ENCODE data around the gene DHRS7B.
A peak's percentile ranks its signal among the peaks of the same experiment; 100 is the strongest.

The DHRS7B gene

GRCh38 chr17:21170809-21171208 lies 44.0 kb downstream of the DHRS7B start:
- no peaks in the 10 kb centered on the region for H3K9me3 Mint-ChIP-seq
- H3K4me1 Mint-ChIP-seq = peaks cover 15% of the 10 kb centered on the region
- H3K27me3 Mint-ChIP-seq = no peaks in the 10 kb centered on the region
- ATAC-seq (ENCODE audit: low read depth) = no peak
- H3K27ac Mint-ChIP-seq = peak overlapping the region; percentile 51
- no peak for DNase-seq (ENCODE audit: low spot score in 2 of 2)
- peaks cover 12% of the 10 kb centered on the region for H3K36me3 Mint-ChIP-seq
- H3K4me3 Mint-ChIP-seq = no peak overlapping the region

DNA sequence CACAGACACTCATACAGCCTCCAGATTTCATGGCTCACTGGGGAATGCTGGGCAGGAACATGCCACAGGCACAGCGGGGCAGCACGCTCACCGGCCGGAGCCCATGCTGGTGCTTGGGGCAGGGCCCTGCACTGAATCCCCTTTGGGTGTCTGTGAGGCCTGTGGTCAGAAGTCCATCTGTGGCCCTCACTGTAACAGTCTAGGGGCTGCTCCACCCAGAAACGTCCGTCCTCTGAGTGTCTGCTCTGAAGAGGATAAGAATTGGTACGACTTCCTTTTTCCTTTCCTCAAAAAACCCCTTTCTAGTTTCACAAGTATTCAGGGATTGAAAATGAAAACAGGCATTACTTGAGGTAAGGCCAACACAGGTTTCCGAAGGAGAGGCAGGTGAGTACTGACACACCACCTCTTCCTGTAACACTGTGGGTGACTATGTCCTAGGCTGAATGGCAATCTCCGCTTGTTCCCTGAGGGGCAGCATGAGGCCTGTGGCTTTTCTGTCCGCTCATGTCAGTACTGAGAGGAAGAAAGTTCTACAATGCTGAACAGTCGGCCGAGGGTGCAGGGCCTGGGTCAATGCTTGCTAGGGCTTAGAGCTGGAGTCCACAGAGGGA lies 44.7 kb downstream of the DHRS7B start:
- H3K9me3 Mint-ChIP-seq = no peaks in the 10 kb centered on the region
- no peaks in the 10 kb centered on the region for H3K27me3 Mint-ChIP-seq
- peaks cover 12% of the 10 kb centered on the region for H3K36me3 Mint-ChIP-seq
- H3K27ac Mint-ChIP-seq = peak overlapping the region; percentile 51
- DNase-seq (ENCODE audit: low spot score in 2 of 2) (no peak), ATAC-seq (ENCODE audit: low read depth) (peak; percentile 80)
- H3K4me1 Mint-ChIP-seq = peaks cover 15% of the 10 kb centered on the region
- peak overlapping the region; percentile 22 for H3K4me3 Mint-ChIP-seq

DNA sequence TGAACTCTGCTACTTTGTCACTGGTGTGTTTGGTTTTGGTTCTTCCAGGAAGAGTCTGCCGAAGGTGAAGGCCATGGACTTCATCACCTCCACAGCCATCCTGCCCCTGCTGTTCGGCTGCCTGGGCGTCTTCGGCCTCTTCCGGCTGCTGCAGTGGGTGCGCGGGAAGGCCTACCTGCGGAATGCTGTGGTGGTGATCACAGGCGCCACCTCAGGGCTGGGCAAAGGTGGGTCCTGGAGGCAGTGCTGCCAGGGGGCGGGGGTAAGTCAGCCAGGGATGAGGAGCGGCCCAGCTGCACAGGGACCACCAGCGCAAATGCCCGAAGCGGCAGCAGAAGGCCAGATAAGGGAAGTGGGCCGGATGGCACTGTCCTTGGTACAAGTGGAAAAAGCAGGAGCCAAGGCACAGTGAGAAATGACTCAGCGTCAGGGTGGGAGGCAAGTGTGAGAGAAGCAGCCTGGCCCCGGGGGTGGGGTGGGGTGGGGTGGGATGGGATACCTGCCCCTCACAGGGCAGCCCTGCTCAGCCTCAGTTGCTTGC lies 45.3 kb downstream of the DHRS7B start:
- ATAC-seq (ENCODE audit: low read depth) = no peak
- no peaks in the 10 kb centered on the region for H3K9me3 Mint-ChIP-seq
- no peak overlapping the region for H3K4me3 Mint-ChIP-seq
- peak overlapping the region; percentile 51 for H3K27ac Mint-ChIP-seq
- no peaks in the 10 kb centered on the region for H3K27me3 Mint-ChIP-seq
- no peak for DNase-seq (ENCODE audit: low spot score in 2 of 2)
- H3K4me1 Mint-ChIP-seq = peaks cover 15% of the 10 kb centered on the region
- H3K36me3 Mint-ChIP-seq = peaks cover 12% of the 10 kb centered on the region

DNA sequence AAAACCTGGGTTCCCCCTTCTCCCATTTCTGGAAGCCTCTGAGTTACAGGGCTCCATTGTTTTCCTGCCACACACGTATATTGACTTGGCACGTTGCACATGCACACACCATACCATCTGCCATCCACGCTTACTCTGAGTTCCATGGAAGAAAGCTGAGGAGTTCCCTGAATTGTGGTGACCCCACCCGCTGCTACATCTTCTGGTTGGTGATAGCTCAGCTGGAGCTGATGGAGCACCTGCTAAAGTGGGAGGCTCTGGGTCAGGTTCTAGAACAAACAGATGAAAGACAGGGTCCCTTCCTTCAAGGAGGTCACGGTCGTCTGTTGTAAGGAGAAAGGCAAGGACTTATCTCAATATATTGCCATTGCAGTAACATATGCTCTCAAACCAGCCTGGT lies 46.1 kb downstream of the DHRS7B start:
- Mint-ChIP-seq H3K36me3 (peaks cover 12% of the 10 kb centered on the region), H3K4me3 (no peak overlapping the region), H3K4me1 (peaks cover 15% of the 10 kb centered on the region), H3K27me3 (no peaks in the 10 kb centered on the region), H3K27ac (no peak overlapping the region), H3K9me3 (no peaks in the 10 kb centered on the region)
- ATAC-seq (ENCODE audit: low read depth) (no peak), DNase-seq (ENCODE audit: low spot score in 2 of 2) (no peak)

- no peak overlapping the region for H3K27ac Mint-ChIP-seq
- H3K9me3 Mint-ChIP-seq = no peaks in the 10 kb centered on the region
- no peak for DNase-seq (ENCODE audit: low spot score in 2 of 2)
- H3K4me3 Mint-ChIP-seq = no peak overlapping the region
- H3K4me1 Mint-ChIP-seq = peaks cover 15% of the 10 kb centered on the region
- no peak for ATAC-seq (ENCODE audit: low read depth)
- H3K36me3 Mint-ChIP-seq = peaks cover 12% of the 10 kb centered on the region
- H3K27me3 Mint-ChIP-seq = no peaks in the 10 kb centered on the region
Measured at GRCh38 chr17:21173543-21173942, 46.8 kb downstream of the DHRS7B start.

DNA sequence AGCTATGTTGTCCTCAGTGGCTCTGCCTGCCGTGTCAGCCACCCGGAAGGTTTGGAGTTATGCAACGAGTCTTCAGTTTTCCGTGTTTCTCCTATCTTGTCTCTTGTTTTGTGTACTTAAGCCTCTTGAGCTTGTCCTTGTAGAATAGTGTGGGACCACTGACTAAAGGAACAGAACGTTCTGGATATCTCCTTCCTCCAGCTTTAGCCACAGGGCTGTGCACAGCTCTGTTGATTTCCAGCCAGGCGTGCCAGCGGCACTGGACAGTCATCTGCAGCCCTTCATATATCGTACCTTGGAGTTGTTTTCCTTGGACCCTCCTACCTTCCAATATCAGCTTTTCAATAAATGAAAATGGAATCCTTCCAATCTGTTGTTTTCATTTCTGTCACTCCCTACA lies 47.4 kb downstream of the DHRS7B start:
- H3K4me3 Mint-ChIP-seq = no peak overlapping the region
- H3K27ac Mint-ChIP-seq = no peak overlapping the region
- no peaks in the 10 kb centered on the region for H3K9me3 Mint-ChIP-seq
- H3K27me3 Mint-ChIP-seq = no peaks in the 10 kb centered on the region
- DNase-seq (ENCODE audit: low spot score in 2 of 2) (no peak), ATAC-seq (ENCODE audit: low read depth) (no peak)
- peaks cover 15% of the 10 kb centered on the region for H3K4me1 Mint-ChIP-seq
- H3K36me3 Mint-ChIP-seq = peaks cover 12% of the 10 kb centered on the region

GRCh38 chr17:21174713-21175112 lies 47.9 kb downstream of the DHRS7B start:
- H3K27ac Mint-ChIP-seq = no peak overlapping the region

DNA sequence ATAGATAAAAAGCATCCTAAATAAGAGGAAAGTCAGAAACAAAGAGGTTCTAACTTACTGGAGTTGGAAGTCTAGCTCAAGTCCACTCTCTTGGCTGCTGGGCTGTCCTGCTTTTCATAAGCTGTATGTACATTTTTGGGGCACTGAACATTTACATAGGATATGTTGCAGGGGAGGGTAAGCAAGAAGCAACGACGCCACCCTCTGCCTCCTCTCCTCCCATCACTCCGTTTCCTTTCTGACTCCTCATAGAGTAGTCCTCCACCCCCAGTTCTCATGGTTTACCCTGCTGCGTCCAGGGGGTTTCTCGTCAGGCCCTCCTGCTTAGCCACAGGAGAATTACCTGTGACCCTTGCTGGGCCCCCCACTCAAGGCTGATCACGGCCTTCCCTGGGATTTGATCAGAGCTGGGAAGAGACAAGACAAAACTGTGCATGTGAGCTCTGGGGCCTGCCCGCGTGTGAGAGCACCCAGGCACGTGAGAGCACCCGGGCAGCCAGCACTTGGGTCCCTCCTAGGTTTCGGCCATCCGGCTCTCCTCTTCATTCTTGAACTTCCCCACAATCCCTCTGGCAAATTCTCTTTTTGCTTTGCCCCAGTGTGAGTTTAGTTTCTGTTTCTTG lies 50.1 kb downstream of the DHRS7B start:
- Mint-ChIP-seq H3K4me3 (no peak overlapping the region), H3K27me3 (no peaks in the 10 kb centered on the region), H3K4me1 (no peaks in the 10 kb centered on the region), H3K36me3 (peaks cover 15% of the 10 kb centered on the region), H3K27ac (no peak overlapping the region), H3K9me3 (no peaks in the 10 kb centered on the region)
- ATAC-seq (ENCODE audit: low read depth) (no peak), DNase-seq (ENCODE audit: low spot score in 2 of 2) (no peak)

More at GRCh38 chr17:21174713-21175112, 47.9 kb downstream of the DHRS7B start:
- no peak for ATAC-seq (ENCODE audit: low read depth)
- Mint-ChIP-seq H3K4me1 (peaks cover 15% of the 10 kb centered on the region), H3K27me3 (no peaks in the 10 kb centered on the region), H3K9me3 (no peaks in the 10 kb centered on the region), H3K36me3 (peaks cover 12% of the 10 kb centered on the region), H3K4me3 (no peak overlapping the region)
- no peak for DNase-seq (ENCODE audit: low spot score in 2 of 2)

DNA sequence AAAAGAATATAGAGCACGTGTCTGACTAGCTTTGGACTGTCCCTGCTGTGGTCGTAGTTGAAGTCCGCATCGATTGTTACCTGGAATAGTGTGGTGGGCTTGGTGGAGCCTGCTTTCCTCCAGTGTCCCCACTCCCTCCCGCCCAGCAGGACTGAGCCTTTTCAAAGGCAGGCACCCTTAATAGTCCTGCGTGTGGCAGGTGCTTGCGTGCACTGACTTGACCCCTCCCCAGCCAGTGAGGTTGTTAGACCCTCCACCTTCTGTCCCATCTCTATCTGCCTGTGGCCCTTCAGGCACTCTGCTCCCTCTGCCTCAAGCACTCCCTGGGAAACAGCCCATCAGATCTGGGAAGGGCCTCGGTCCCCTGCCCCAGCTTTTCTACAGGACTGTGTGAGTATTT lies 50.6 kb downstream of the DHRS7B start:
- Mint-ChIP-seq H3K4me3 (no peak overlapping the region), H3K27ac (no peak overlapping the region), H3K4me1 (no peaks in the 10 kb centered on the region), H3K36me3 (peaks cover 12% of the 10 kb centered on the region), H3K9me3 (no peaks in the 10 kb centered on the region), H3K27me3 (no peaks in the 10 kb centered on the region)
- DNase-seq (ENCODE audit: low spot score in 2 of 2) (no peak), ATAC-seq (ENCODE audit: low read depth) (no peak)

DNA sequence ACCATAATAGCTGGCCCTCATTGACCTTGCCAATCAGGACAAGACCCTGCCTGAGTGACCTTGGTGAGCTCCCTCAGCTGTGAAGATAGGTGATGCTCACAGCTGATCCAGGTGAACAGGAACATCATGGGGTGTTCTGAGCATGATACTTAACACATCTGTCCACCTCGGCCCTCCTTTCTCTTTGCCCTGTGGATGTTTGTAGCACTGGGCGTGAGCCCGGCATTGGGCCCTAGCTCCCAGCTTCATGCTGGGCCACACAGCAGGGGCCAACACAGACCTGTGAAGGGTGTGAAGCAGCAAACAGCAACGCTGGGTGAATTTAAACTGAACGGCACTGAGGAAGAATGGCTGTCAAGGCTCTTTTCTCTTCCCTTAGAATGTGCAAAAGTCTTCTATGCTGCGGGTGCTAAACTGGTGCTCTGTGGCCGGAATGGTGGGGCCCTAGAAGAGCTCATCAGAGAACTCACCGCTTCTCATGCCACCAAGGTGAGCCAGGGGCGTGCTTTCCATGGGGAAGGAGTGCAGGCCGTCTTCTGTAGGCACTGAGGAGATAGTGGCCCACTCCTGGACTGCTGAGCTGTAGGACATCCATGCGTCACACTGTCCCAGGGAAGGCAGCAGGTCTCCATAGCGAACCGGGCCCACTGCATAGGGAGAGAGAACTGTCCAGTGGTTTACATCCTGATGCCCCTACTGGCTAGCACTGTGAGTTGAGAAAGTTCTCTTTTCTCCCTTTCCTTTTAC lies 51.3 kb downstream of the DHRS7B start:
- no peak for ATAC-seq (ENCODE audit: low read depth)
- Mint-ChIP-seq H3K36me3 (peaks cover 12% of the 10 kb centered on the region), H3K4me1 (no peaks in the 10 kb centered on the region), H3K27me3 (no peaks in the 10 kb centered on the region), H3K4me3 (no peak overlapping the region), H3K27ac (no peak overlapping the region), H3K9me3 (no peaks in the 10 kb centered on the region)
- no peak for DNase-seq (ENCODE audit: low spot score in 2 of 2)

GRCh38 chr17:21183468-21183867 lies 56.7 kb downstream of the DHRS7B start:
- no peak overlapping the region for H3K4me3 Mint-ChIP-seq
- no peak overlapping the region for H3K27ac Mint-ChIP-seq
- no peaks in the 10 kb centered on the region for H3K27me3 Mint-ChIP-seq
- no peak for DNase-seq (ENCODE audit: low spot score in 2 of 2)
- ATAC-seq (ENCODE audit: low read depth) = no peak
- H3K9me3 Mint-ChIP-seq = no peaks in the 10 kb centered on the region
- H3K4me1 Mint-ChIP-seq = no peaks in the 10 kb centered on the region
- H3K36me3 Mint-ChIP-seq = peaks cover 13% of the 10 kb centered on the region

DNA sequence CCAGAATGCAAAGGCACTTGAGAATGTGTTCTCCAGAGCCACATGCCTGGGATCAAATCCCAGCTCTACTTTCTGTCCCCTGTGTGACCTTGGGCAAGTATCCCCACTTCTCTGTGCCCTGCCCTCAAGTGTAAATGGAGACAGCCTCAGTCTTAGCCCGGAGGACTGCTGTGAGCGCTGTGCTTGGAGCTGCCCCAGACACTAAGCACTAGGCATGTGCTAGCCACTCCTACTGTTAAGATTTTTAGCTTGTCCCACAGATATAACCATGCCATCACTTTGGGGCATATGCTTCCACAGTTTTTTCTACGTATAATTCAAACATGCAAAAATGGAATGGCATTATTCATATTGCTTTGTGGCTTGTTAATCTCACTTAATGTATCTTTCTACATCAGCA lies 57.8 kb downstream of the DHRS7B start:
- DNase-seq (ENCODE audit: low spot score in 2 of 2) (no peak), ATAC-seq (ENCODE audit: low read depth) (no peak)
- Mint-ChIP-seq H3K4me1 (no peaks in the 10 kb centered on the region), H3K36me3 (peaks cover 13% of the 10 kb centered on the region), H3K4me3 (no peak overlapping the region), H3K9me3 (no peaks in the 10 kb centered on the region), H3K27ac (no peak overlapping the region), H3K27me3 (no peaks in the 10 kb centered on the region)

GRCh38 chr17:21185061-21185460 lies 58.3 kb downstream of the DHRS7B start:
- no peak overlapping the region for H3K4me3 Mint-ChIP-seq
- no peaks in the 10 kb centered on the region for H3K9me3 Mint-ChIP-seq
- no peaks in the 10 kb centered on the region for H3K27me3 Mint-ChIP-seq
- no peak for ATAC-seq (ENCODE audit: low read depth)
- no peak for DNase-seq (ENCODE audit: low spot score in 2 of 2)
- peaks cover 13% of the 10 kb centered on the region for H3K36me3 Mint-ChIP-seq
- H3K4me1 Mint-ChIP-seq = no peaks in the 10 kb centered on the region
- H3K27ac Mint-ChIP-seq = no peak overlapping the region

GRCh38 chr17:21186399-21187187 lies 59.8 kb downstream of the DHRS7B start:
- no peaks in the 10 kb centered on the region for H3K9me3 Mint-ChIP-seq
- DNase-seq (ENCODE audit: low spot score in 2 of 2) = no peak
- H3K4me3 Mint-ChIP-seq = no peak overlapping the region
- H3K36me3 Mint-ChIP-seq = peaks cover 17% of the 10 kb centered on the region
- H3K27ac Mint-ChIP-seq = no peak overlapping the region
- ATAC-seq (ENCODE audit: low read depth) = no peak
- no peaks in the 10 kb centered on the region for H3K27me3 Mint-ChIP-seq
- no peaks in the 10 kb centered on the region for H3K4me1 Mint-ChIP-seq

Measured in memory B cell (primary cell).